Measurements from ENCODE around the gene PDXDC1. TPM values are rescaled to one million over a fixed set of nuclear protein-coding genes. Genes with fewer than 3 reads are reported as not detected.
"Not testable (repeated sequence)": the region's sequence is repeated elsewhere in the genome, so short reads cannot be mapped to it uniquely, and the experiment has no call there.

Gene PDXDC1, protein sequence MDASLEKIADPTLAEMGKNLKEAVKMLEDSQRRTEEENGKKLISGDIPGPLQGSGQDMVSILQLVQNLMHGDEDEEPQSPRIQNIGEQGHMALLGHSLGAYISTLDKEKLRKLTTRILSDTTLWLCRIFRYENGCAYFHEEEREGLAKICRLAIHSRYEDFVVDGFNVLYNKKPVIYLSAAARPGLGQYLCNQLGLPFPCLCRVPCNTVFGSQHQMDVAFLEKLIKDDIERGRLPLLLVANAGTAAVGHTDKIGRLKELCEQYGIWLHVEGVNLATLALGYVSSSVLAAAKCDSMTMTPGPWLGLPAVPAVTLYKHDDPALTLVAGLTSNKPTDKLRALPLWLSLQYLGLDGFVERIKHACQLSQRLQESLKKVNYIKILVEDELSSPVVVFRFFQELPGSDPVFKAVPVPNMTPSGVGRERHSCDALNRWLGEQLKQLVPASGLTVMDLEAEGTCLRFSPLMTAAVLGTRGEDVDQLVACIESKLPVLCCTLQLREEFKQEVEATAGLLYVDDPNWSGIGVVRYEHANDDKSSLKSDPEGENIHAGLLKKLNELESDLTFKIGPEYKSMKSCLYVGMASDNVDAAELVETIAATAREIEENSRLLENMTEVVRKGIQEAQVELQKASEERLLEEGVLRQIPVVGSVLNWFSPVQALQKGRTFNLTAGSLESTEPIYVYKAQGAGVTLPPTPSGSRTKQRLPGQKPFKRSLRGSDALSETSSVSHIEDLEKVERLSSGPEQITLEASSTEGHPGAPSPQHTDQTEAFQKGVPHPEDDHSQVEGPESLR
- 10 to 100 TPM; 58.4 to 78.8 TPM for total RNA-seq
- 78.2 to 145 reads per million in 2 donors for total RNA-seq

DNA sequence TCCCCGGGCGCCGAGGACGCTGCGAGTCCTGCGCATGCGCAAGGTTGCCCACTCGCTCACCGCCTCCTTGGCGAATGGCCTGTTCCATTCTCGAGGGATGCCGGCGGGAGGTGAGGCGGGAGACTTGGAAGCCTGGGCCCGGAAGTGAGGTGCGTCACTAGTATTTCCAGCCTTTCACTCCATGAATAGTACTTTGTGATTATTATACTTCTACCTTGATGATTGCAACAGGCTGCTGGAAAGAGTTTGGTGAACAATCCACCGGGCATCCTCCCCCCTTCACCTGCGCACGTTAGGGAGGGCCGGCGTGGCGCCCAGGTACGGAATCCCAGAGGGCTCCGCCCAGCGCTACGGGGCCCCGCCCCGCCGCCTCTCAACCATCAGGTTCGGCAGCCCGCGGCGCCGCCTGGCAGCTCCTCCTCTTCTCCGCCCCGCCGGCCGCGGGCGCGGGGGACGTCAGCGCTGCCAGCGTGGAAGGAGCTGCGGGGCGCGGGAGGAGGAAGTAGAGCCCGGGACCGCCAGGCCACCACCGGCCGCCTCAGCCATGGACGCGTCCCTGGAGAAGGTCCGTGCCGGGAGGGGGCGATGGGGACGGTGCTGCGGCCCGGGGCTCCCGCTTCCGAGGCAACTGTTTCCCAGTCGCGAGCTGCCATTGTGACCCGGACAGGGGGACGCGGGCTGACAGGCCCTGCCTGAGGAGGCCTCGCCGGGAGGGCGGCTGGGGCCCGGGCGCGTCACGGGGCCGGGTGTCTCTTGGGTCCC lies at the start of gene PDXDC1:
TSS of gene PDXDC1 (plus strand) at position 371 of the 762 bp plus-strand sequence. CDS start at position 545, 174 bp downstream.
- H3K27ac Mint-ChIP-seq, result peak within 1 kb of the TSS; percentile 41
- DNase-seq, result peak; percentile 97 to 99 (median 98)
- ATAC-seq, result peak; percentile 96
- not testable (repeated sequence) for H3K36me3 Mint-ChIP-seq (ENCODE audit: low read depth); H3K27me3 Mint-ChIP-seq; H3K9me3 ChIP-seq (ENCODE audit: control insufficient read depth, low read length, poor library complexity, severe bottlenecking); H3K4me1 Mint-ChIP-seq
- peak within 1 kb of the TSS; percentile 89 for H3K4me3 Mint-ChIP-seq

DNA sequence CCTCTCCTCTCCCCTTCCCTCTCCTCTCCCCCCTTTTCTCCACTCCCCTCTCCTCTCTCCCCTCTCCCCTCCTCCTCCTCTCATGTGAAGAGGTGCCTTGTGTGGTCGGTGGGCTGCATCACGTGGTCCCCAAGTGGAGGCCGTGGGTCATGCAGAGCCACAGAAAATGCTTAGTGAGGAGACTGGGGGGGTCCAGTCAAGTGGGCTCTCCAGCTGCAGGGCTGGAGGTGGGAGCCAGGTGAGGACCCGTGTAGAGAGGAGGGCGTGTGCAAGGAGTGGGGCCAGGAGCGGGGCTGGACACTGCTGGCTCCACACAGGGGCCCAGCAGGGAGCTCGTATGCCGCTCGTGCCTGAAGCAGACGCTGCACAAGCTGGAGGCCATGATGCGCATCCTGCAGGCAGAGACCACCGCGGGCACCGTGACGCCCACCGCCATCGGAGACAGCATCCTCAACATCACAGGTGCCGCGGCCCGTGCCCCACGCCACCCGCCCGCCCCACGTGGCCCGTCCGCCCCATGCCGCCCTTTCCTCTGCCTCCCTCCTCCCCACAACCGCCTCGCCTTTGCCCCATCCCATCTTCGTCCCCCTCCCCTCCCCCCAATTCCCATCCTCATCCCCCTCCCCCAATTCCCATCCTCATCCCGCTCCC lies 46.6 kb upstream of the PDXDC1 start:
- not testable (repeated sequence) for H3K27me3 Mint-ChIP-seq; H3K4me3 Mint-ChIP-seq; ATAC-seq; H3K9me3 ChIP-seq (ENCODE audit: control insufficient read depth, low read length, poor library complexity, severe bottlenecking); H3K27ac Mint-ChIP-seq; H3K4me1 Mint-ChIP-seq; H3K36me3 Mint-ChIP-seq (ENCODE audit: low read depth)
- peak in 1 of 3 donors; percentile 8 for DNase-seq

DNA sequence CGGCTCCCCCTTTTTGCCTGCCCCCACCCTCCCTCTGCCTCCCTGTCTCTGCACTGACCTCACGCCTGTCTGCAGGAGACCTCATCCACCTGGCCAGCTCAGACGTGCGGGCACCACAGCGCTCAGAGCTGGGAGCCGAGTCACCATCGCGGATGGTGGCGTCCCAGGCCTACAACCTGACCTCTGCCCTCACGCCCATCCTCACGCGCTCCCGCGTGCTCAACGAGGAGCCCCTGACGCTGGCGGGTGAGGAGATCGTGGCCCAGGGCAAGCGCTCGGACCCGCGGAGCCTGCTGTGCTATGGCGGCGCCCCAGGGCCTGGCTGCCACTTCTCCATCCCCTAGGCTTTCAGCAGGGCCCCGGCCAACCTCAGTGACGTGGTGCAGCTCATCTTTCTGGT lies 45.6 kb upstream of the PDXDC1 start:
- not testable (repeated sequence) for ATAC-seq; H3K9me3 ChIP-seq (ENCODE audit: control insufficient read depth, low read length, poor library complexity, severe bottlenecking)

GRCh38 chr16:14930246-14930645 lies 44.6 kb upstream of the PDXDC1 start:
- not testable (repeated sequence) for H3K36me3 Mint-ChIP-seq (ENCODE audit: low read depth); ATAC-seq; H3K27me3 Mint-ChIP-seq; H3K4me1 Mint-ChIP-seq; H3K9me3 ChIP-seq (ENCODE audit: control insufficient read depth, low read length, poor library complexity, severe bottlenecking); DNase-seq; H3K27ac Mint-ChIP-seq; H3K4me3 Mint-ChIP-seq

More for the DNA sequence above, 45.6 kb upstream of the PDXDC1 start:
- not testable (repeated sequence) for DNase-seq; H3K4me3 Mint-ChIP-seq; H3K27ac Mint-ChIP-seq; H3K27me3 Mint-ChIP-seq; H3K4me1 Mint-ChIP-seq; H3K36me3 Mint-ChIP-seq (ENCODE audit: low read depth)

DNA sequence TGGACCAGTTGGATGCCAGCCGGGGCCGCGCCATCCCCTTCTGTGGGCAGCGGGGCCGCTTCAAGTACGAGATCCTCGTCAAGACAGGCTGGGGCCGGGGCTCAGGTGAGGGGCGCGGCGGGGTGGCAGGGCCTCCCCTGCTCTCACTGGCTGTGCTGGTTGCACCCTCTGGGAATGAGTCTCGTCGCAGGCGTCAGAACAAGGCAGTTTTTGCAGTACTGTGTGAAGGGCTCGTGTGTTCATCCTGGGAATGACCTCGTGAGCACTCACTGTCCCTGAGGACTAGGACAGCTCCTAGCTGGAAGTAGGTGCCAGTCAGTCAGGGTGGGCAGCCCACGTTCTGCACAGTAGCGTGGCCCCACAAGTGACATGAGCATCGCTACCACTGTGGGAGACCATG lies 43.9 kb upstream of the PDXDC1 start:
- not testable (repeated sequence) for H3K4me1 Mint-ChIP-seq, ATAC-seq

GRCh38 chr16:14932581-14933375 lies 42.0 kb upstream of the PDXDC1 start:
- H3K4me1 Mint-ChIP-seq; ATAC-seq; H3K4me3 Mint-ChIP-seq; H3K9me3 ChIP-seq (ENCODE audit: control insufficient read depth, low read length, poor library complexity, severe bottlenecking); H3K36me3 Mint-ChIP-seq (ENCODE audit: low read depth); DNase-seq; H3K27me3 Mint-ChIP-seq; H3K27ac Mint-ChIP-seq: not testable (repeated sequence)

More for the DNA sequence above, 43.9 kb upstream of the PDXDC1 start:
- not testable (repeated sequence) for H3K9me3 ChIP-seq (ENCODE audit: control insufficient read depth, low read length, poor library complexity, severe bottlenecking); H3K36me3 Mint-ChIP-seq (ENCODE audit: low read depth); H3K27me3 Mint-ChIP-seq; DNase-seq; H3K27ac Mint-ChIP-seq; H3K4me3 Mint-ChIP-seq

DNA sequence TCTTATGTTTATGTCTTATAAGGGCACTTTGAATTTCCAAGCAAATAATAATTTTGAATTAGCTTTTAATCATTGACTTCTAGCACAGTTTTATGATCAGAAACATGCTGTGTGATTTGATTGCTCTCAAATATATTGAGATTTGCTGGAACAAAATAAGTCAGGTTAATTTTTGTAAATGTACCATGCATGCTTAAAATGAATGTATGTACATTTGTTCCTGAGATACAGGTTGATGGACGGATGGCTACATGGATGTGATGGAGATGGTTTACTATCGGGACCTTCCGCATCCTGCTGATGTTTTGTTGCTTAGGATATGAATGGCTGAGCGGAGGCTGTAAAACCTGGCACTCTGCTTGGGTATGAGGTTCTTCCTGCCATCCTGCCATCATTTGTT lies 37.7 kb upstream of the PDXDC1 start, which contains the start of gene NPIPA1:
TSS of gene NPIPA1 (plus strand) at position 301 of the 400 bp plus-strand sequence. CDS start at position 301, 0 bp downstream.
- H3K4me3 Mint-ChIP-seq; H3K4me1 Mint-ChIP-seq; DNase-seq; ATAC-seq; H3K27me3 Mint-ChIP-seq; H3K27ac Mint-ChIP-seq; H3K36me3 Mint-ChIP-seq (ENCODE audit: low read depth); H3K9me3 ChIP-seq (ENCODE audit: control insufficient read depth, low read length, poor library complexity, severe bottlenecking): not testable (repeated sequence)

DNA sequence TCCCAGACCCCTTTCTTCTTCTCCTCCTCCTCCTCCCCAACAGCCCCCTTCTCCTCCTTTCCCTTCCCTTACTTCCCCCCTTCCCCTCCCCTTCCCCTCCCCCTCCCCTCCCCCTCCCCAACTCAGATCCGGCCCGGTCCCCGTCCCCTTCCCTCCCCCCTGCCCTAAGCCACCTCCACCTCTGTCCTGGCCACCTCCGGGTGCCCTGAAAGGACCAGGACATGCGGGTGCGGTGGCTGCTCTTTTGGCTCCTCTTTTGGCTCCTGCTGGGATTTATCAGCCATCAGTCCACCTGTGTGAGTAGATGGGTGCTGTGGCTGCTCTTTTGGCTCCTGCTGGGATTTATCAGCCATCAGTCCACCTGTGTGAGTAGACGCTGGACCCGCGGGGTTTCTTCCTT lies 36.8 kb upstream of the PDXDC1 start:
- not testable (repeated sequence) for ATAC-seq; DNase-seq; H3K4me1 Mint-ChIP-seq; H3K27ac Mint-ChIP-seq; H3K4me3 Mint-ChIP-seq; H3K36me3 Mint-ChIP-seq (ENCODE audit: low read depth); H3K9me3 ChIP-seq (ENCODE audit: control insufficient read depth, low read length, poor library complexity, severe bottlenecking); H3K27me3 Mint-ChIP-seq

GRCh38 chr16:14942686-14943085 lies 32.1 kb upstream of the PDXDC1 start:
- not testable (repeated sequence) for H3K27ac Mint-ChIP-seq; H3K4me3 Mint-ChIP-seq; H3K27me3 Mint-ChIP-seq; H3K4me1 Mint-ChIP-seq; ATAC-seq; DNase-seq; H3K9me3 ChIP-seq (ENCODE audit: control insufficient read depth, low read length, poor library complexity, severe bottlenecking); H3K36me3 Mint-ChIP-seq (ENCODE audit: low read depth)

GRCh38 chr16:14955546-14956231 lies 19.1 kb upstream of the PDXDC1 start:
- peaks cover 2% of the 10 kb centered on the region for H3K36me3 Mint-ChIP-seq (ENCODE audit: low read depth)

GRCh38 chr16:14957576-14958322 lies 17.1 kb upstream of the PDXDC1 start:
- DNase-seq, result no peak

More at GRCh38 chr16:14955546-14956231, 19.1 kb upstream of the PDXDC1 start:
- ATAC-seq (no peak), DNase-seq (no peak)
- no peak overlapping the region for H3K4me3 Mint-ChIP-seq
- peak overlapping the region; percentile 82 for H3K27ac Mint-ChIP-seq
- no peaks in the 10 kb centered on the region for H3K9me3 ChIP-seq (ENCODE audit: control insufficient read depth, low read length, poor library complexity, severe bottlenecking)
- H3K4me1 Mint-ChIP-seq, result peaks cover 4% of the 10 kb centered on the region
- peaks cover 8% of the 10 kb centered on the region for H3K27me3 Mint-ChIP-seq

More at GRCh38 chr16:14957576-14958322, 17.1 kb upstream of the PDXDC1 start:
- H3K27me3 Mint-ChIP-seq, result peaks cover 18% of the 10 kb centered on the region
- no peaks in the 10 kb centered on the region for H3K9me3 ChIP-seq (ENCODE audit: control insufficient read depth, low read length, poor library complexity, severe bottlenecking)
- ATAC-seq, result no peak
- H3K4me1 Mint-ChIP-seq, result peaks cover 4% of the 10 kb centered on the region
- no peak overlapping the region for H3K4me3 Mint-ChIP-seq
- peak overlapping the region; percentile 14 for H3K27ac Mint-ChIP-seq
- peaks cover 2% of the 10 kb centered on the region for H3K36me3 Mint-ChIP-seq (ENCODE audit: low read depth)
